Keratinocyte (primary cell): Measurements from ENCODE around the gene KIF13A. TPM values are rescaled to one million over a fixed set of nuclear protein-coding genes. Genes with fewer than 3 reads are reported as not detected.

ENCODE experiments used
- DNase-seq: peaks from one replicate; pipeline ENCODE4 v3.0.0-alpha.2; 2011; ENCODE audit warnings: low read depth, missing footprints, low spot score
- FAIRE-seq: peaks from 2 replicates; lab custom pipeline; 2011; peaks lifted over from hg19 to GRCh38; lab: Jason Lieb, UNC
- H2AFZ ChIP-seq: 2 replicates; pipeline ENCODE4 v1.6.0; 2012; ENCODE audit warnings: low read length, control low read depth, inconsistent platforms; ENCODE audit not compliant: control insufficient read depth
- H3K27ac ChIP-seq: 2 replicates; pipeline ENCODE4 v1.5.1; 2011; ENCODE audit warnings: low read length; ENCODE audit not compliant: control insufficient read depth, insufficient read depth
- H3K27me3 ChIP-seq: 3 replicates; pipeline ENCODE4 v1.6.0; 2011; ENCODE audit warnings: low read length; ENCODE audit not compliant: control insufficient read depth, insufficient read depth; ENCODE audit errors: extremely low read depth
- H3K36me3 ChIP-seq, 2 experiments: 2 replicates in 1 of 2; 3 replicates in 1 of 2; pipeline ENCODE4 v1.5.1; 2011; ENCODE audit warnings: low read length in 2 of 2, mild to moderate bottlenecking in 1 of 2; ENCODE audit not compliant: control insufficient read depth in 2 of 2, insufficient read depth in 2 of 2; ENCODE audit errors: extremely low read depth in 1 of 2
- H3K4me1 ChIP-seq: 3 replicates; pipeline ENCODE4 v1.5.1; 2011; ENCODE audit warnings: low read length; ENCODE audit not compliant: control insufficient read depth, insufficient read depth; ENCODE audit errors: extremely low read depth
- H3K4me2 ChIP-seq: 3 replicates; pipeline ENCODE4 v1.6.0; 2011; ENCODE audit warnings: low read depth, low read length; ENCODE audit not compliant: control insufficient read depth, insufficient read depth; ENCODE audit errors: extremely low read depth
- H3K4me3 ChIP-seq, 3 experiments: fragments of 200-600 bp in 1 of 3; sonication (generic) in 1 of 3; 2 replicates in 2 of 3; 3 replicates in 1 of 3; pipeline ENCODE4 v1.5.1; 2011 to 2016; ENCODE audit warnings: low read length in 3 of 3, mild to moderate bottlenecking in 3 of 3, control low read depth in 2 of 3, inconsistent platforms in 1 of 3, low read depth in 1 of 3, mixed read lengths in 1 of 3, mixed run types in 1 of 3, moderate library complexity in 1 of 3; ENCODE audit not compliant: control insufficient read depth in 2 of 3, insufficient read depth in 2 of 3; ENCODE audit errors: extremely low read depth in 1 of 3
- H3K79me2 ChIP-seq: 2 replicates; pipeline ENCODE4 v1.6.0; 2012; ENCODE audit warnings: low read length; ENCODE audit not compliant: control insufficient read depth, insufficient read depth
- H3K9ac ChIP-seq: 3 replicates; pipeline ENCODE4 v1.6.0; 2011; ENCODE audit warnings: low read length; ENCODE audit not compliant: control insufficient read depth, insufficient read depth; ENCODE audit errors: extremely low read depth
- H3K9me1 ChIP-seq: 3 replicates; pipeline ENCODE4 v1.6.0; 2011; ENCODE audit warnings: low read length; ENCODE audit not compliant: control insufficient read depth, insufficient read depth; ENCODE audit errors: extremely low read depth
- H3K9me3 ChIP-seq: 2 replicates; pipeline ENCODE4 v1.5.1; 2012; ENCODE audit warnings: low read depth, low read length; ENCODE audit not compliant: control insufficient read depth
- H4K20me1 ChIP-seq: 3 replicates; pipeline ENCODE4 v1.6.0; 2011; ENCODE audit warnings: low read length; ENCODE audit not compliant: control insufficient read depth, insufficient read depth; ENCODE audit errors: extremely low read depth
- CTCF ChIP-seq, 3 experiments: IDR thresholded peaks in 1 of 3; conservative IDR thresholded peaks in 1 of 3; optimal IDR thresholded peaks in 1 of 3; 2 replicates in 2 of 3; 3 replicates in 1 of 3; pipeline versions ENCODE3 to v1.5.1; 2011; ENCODE audit warnings: low read length in 3 of 3, mild to moderate bottlenecking in 3 of 3, moderate library complexity in 2 of 3, control low read depth in 1 of 3, inconsistent platforms in 1 of 3; ENCODE audit not compliant: insufficient read depth in 2 of 3; ENCODE audit errors: extremely low read depth in 1 of 3
- EZH2 ChIP-seq: IDR thresholded peaks from one replicate; pipeline ENCODE4 v1.6.1; 2012; ENCODE audit warnings: inconsistent platforms, mild to moderate bottlenecking, low read length, moderate library complexity
- dilution Hi-C: fragments of 300-500 bp; cut with MboI; formaldehyde crosslinking; loops from one replicate; pipeline ENCODE4 v1.7.0; 2020; ENCODE audit warnings: low sequenced_read_pairs; ENCODE audit not compliant: extremely low pct_ligation_motif_present
- polyA plus RNA-seq, 5 experiments: library from polyadenylated mRNA; depleted of rRNA in 3 of 5; stranded (reverse) in 3 of 5; stranded (forward) in 1 of 5; unstranded in 1 of 5; fragments of >200 nt; gene quantifications; 1 replicate in 1 of 5; 2 replicates in 3 of 5; 3 replicates in 1 of 5; pipeline versions ENCODE4 v1.2.1 to v1.2.3, GENCODE V29; 2011 to 2012; ENCODE audit warnings: missing spikeins in 2 of 5, low read depth in 1 of 5, low replicate concordance in 1 of 5

KIF13A gene
- polyA plus RNA-seq, 1 donor (not counting 4 experiments of a cell fraction or from before 2014, with no cell fraction given), result 96.2 TPM

- Histone ChIP-seq H3K27ac (no peak overlapping the region), H3K9me3 (no peaks in the 10 kb centered on the region), H3K4me2 (no peak overlapping the region), H3K4me3 (no peak overlapping the region), H3K9ac (no peak overlapping the region), H3K36me3 (peaks cover 0 to 3% of the 10 kb centered on the region in 2 experiments), H3K79me2 (peaks cover 96% of the 10 kb centered on the region), H2AFZ (no peak overlapping the region), H3K27me3 (no peaks in the 10 kb centered on the region), H3K4me1 (peaks cover 6% of the 10 kb centered on the region), H3K9me1 (no peaks in the 10 kb centered on the region), H4K20me1 (peaks cover 7% of the 10 kb centered on the region)
- dilution Hi-C loops, result no loop called here
- DNase-seq, result no peak
- no peak for FAIRE-seq
- no peak for TF ChIP-seq EZH2
- no peak for TF ChIP-seq CTCF (optimal IDR thresholded peaks at IDR 0.05 in 1 of 3, IDR thresholded peaks at IDR 0.05 in 1 of 3, conservative IDR thresholded peaks at IDR 0.05 in 1 of 3; ENCODE audit: extremely low read depth in 1 of 3, insufficient read depth in 2 of 3, low read length in 3 of 3)
These were observed 67.9 kb downstream of the KIF13A start for GRCh38 chr6:17919496-17919895.

DNA sequence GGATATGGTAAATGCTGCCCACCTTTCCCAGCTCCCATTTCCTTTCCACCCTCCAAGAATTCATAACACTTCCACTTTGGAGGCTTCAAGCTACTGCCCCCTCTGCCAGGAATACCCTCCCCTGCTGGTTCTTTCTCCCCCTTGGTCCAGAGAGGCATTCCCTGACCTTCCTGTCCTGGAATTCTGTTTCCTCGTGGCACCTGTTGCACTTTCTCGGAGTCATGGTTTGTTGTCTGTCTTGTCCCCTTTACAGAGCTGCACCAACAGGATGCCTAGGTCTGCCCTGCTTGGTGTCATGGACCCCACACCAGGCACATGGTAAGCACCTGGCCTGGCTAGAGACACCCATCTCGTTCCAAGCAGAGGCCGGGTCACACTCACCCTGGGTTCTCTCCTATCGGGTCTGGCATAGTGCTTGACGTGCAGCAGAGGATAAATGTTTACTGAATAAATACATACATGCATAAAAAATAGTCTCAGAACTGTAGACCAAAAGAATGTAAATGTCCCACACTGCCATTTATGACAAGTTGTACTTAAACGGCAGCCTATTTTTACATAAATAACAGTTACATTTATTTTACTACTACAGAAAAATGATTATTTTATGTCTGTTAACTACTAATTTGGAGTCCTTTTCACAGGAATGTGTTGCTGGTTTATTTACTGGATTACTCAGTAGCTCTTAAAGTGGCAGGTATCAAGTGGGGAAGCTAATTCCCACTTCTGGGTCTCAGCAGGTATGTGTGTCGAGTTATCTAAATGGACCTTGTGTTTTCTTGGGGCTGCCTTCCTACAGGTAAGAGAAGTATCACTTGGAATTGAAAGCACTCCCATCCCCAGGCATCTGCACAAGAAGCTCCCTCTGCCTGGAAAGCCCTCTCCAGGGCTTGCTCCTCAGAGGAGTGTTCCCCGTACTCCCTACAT is 69.3 kb downstream of the KIF13A start:
- H4K20me1 ChIP-seq, result peaks cover 12% of the 10 kb centered on the region
- no peak overlapping the region for H2AFZ ChIP-seq
- H3K9ac ChIP-seq, result no peak overlapping the region
- dilution Hi-C loops, result no loop called here
- H3K4me3 ChIP-seq, result no peak overlapping the region
- no peaks in the 10 kb centered on the region for H3K9me3 ChIP-seq
- H3K9me1 ChIP-seq, result peaks cover 4% of the 10 kb centered on the region
- H3K79me2 ChIP-seq, result peaks cover 97% of the 10 kb centered on the region
- no peaks in the 10 kb centered on the region for H3K27me3 ChIP-seq
- DNase-seq, result no peak
- no peak overlapping the region for H3K4me2 ChIP-seq
- H3K36me3 ChIP-seq, result peaks cover 4 to 5% of the 10 kb centered on the region in 2 experiments
- H3K4me1 ChIP-seq, result peaks cover 7% of the 10 kb centered on the region
- no peak overlapping the region for H3K27ac ChIP-seq
- TF ChIP-seq EZH2 (no peak), CTCF (optimal IDR thresholded peaks at IDR 0.05 in 1 of 3, IDR thresholded peaks at IDR 0.05 in 1 of 3, conservative IDR thresholded peaks at IDR 0.05 in 1 of 3; ENCODE audit: extremely low read depth in 1 of 3, insufficient read depth in 2 of 3, low read length in 3 of 3) (no peak)
- no peak for FAIRE-seq
